OCI-LY7 (cell line): ENCODE data around the gene MXRA8. TPM values are rescaled to one million over a fixed set of nuclear protein-coding genes. Genes with fewer than 3 reads are reported as not detected.
A peak's percentile ranks its signal among the peaks of the same experiment; 100 is the strongest.

ENCODE experiments used
- BruUV-seq: library from RNA; stranded (reverse); fragments of 400-500 nt; replicated peaks from 2 replicates; lab custom pipeline; 2021; lab: Mats Ljungman, UMichigan
- CTCF ChIA-PET: fragments of 300-600 bp; sonication (Branson Sonifier 250); formaldehyde crosslinking; loops from one replicate; lab custom pipeline; 2022; ENCODE audit warnings: antibody characterized with exemption; ENCODE audit not compliant: unreplicated experiment; lab: Charles Lee
- POLR2A ChIA-PET: fragments of 300-600 bp; sonication (Branson Sonifier 250); formaldehyde crosslinking; loops from one replicate; lab custom pipeline; 2022; ENCODE audit warnings: antibody characterized with exemption; lab: Charles Lee
- DNase-seq: peaks from one replicate; pipeline ENCODE4 v3.0.0-alpha.2; 2015; ENCODE audit warnings: low spot score
- H2AFZ ChIP-seq: fragments of 200-600 bp; sonication (generic), shearing (Covaris generic); 2 replicates; pipeline ENCODE4 v1.6.1; 2014; ENCODE audit warnings: mild to moderate bottlenecking, antibody characterized with exemption, low read length, moderate library complexity
- H3K27ac ChIP-seq: fragments of 200-600 bp; sonication (generic); 2 replicates; pipeline ENCODE4 v1.5.1; 2014; ENCODE audit warnings: mixed run types, low read depth, mild to moderate bottlenecking, moderate library complexity, low read length, inconsistent platforms; ENCODE audit not compliant: poor library complexity, severe bottlenecking
- H3K36me3 ChIP-seq: fragments of 200-600 bp; sonication (generic); 2 replicates; pipeline ENCODE4 v1.6.1; 2014; ENCODE audit warnings: mild to moderate bottlenecking, antibody characterized with exemption, low read length, moderate library complexity, mixed read lengths; ENCODE audit not compliant: insufficient read depth
- H3K4me1 ChIP-seq: fragments of 200-600 bp; sonication (generic); 2 replicates; pipeline ENCODE4 v1.5.1; 2014; ENCODE audit warnings: mild to moderate bottlenecking, low read length; ENCODE audit not compliant: insufficient read depth, poor library complexity, severe bottlenecking
- H3K4me2 ChIP-seq: fragments of 200-600 bp; sonication (generic); 2 replicates; pipeline ENCODE4 v1.6.1; 2014; ENCODE audit warnings: mild to moderate bottlenecking, low read length
- H3K4me3 ChIP-seq: fragments of 200-600 bp; sonication (generic); 2 replicates; pipeline ENCODE4 v1.5.1; 2014; ENCODE audit warnings: mild to moderate bottlenecking, low read depth, low read length; ENCODE audit not compliant: poor library complexity, severe bottlenecking
- H3K79me2 ChIP-seq: fragments of 200-600 bp; sonication (generic); 2 replicates; pipeline ENCODE4 v1.6.1; 2016; ENCODE audit warnings: low read depth, mild to moderate bottlenecking, low read length, moderate library complexity, mixed read lengths; ENCODE audit not compliant: insufficient read depth
- H3K9me2 ChIP-seq: fragments of 200-600 bp; sonication (generic); 2 replicates; pipeline ENCODE4 v1.6.1; 2016; ENCODE audit warnings: mild to moderate bottlenecking, low read length, mixed read lengths; ENCODE audit not compliant: insufficient read depth
- H3K9me3 ChIP-seq: fragments of 200-600 bp; sonication (generic); 2 replicates; pipeline ENCODE4 v1.6.1; 2014; ENCODE audit warnings: mild to moderate bottlenecking, mixed run types, low read length, mixed read lengths
- H4K20me1 ChIP-seq: fragments of 200-600 bp; sonication (generic); 2 replicates; pipeline ENCODE4 v1.6.1; 2014; ENCODE audit warnings: mild to moderate bottlenecking, antibody characterized with exemption, low read length, moderate library complexity, mixed read lengths; ENCODE audit not compliant: insufficient read depth
- EZH2phosphoT487 ChIP-seq: fragments of 200-600 bp; sonication (generic); IDR thresholded peaks from 2 replicates; pipeline ENCODE4 v1.6.1; 2018; ENCODE audit warnings: low read depth, borderline replicate concordance, mild to moderate bottlenecking, mixed run types, antibody characterized with exemption, low read length, moderate library complexity, mixed read lengths
- intact Hi-C: fragments of 100-400 bp; cut with micrococcal nuclease; formaldehyde crosslinking; loops from one replicate; pipeline ENCODE4 v1.10.0; 2022; ENCODE audit not compliant: unreplicated experiment
- total RNA-seq, 2 experiments: library from RNA; depleted of rRNA in 1 of 2; stranded (reverse); fragments of >200 nt in 1 of 2; shearing (Covaris generic) in 1 of 2; gene quantifications; 2 replicates each; pipeline ENCODE4 v1.2.3, GENCODE V29; 2014 to 2022
- TF ChIP-seq, protein P1 (sequence below): fragments of 200-600 bp; sonication (generic); conservative IDR thresholded peaks from 2 replicates; pipeline ENCODE4 v1.5.1; 2014; ENCODE audit warnings: mild to moderate bottlenecking, antibody characterized with exemption, low read length, moderate library complexity, mixed read lengths

MXRA8 gene
- total RNA-seq, 2 experiments from 2014 or later: not detected

DNA sequence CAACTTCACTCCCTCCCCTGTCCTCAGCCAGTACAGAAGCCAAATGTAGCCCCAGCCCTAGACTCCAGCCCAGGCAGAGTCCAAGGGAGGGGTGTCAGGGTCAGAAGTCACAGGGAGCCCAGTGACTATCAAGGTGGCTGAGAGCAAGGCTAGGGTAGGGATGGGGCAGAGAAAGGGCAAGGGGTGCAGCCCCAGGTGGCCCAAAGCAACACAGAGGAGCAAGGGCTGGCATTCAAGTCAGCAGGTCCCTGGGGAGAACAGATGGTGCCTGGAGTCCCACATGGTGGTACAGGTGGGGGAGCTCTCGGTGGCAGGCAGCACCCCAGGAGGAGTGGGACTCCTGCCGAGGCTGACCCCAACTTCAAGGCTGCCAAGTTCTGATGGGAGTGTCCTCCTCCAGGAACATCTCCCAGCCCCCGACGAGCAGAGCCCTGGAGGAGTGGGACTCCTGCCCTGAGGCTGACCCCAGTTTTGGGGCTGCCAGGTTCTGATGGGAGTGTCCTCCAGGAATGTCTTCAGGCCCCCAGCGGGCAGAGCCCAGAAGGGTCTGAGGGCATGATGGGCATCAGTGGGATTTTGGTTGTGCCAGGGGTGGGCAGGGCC, 5.5 kb downstream of the MXRA8 start:
- CTCF ChIA-PET: no interaction called here
- BruUV-seq: no TSS peak

DNA sequence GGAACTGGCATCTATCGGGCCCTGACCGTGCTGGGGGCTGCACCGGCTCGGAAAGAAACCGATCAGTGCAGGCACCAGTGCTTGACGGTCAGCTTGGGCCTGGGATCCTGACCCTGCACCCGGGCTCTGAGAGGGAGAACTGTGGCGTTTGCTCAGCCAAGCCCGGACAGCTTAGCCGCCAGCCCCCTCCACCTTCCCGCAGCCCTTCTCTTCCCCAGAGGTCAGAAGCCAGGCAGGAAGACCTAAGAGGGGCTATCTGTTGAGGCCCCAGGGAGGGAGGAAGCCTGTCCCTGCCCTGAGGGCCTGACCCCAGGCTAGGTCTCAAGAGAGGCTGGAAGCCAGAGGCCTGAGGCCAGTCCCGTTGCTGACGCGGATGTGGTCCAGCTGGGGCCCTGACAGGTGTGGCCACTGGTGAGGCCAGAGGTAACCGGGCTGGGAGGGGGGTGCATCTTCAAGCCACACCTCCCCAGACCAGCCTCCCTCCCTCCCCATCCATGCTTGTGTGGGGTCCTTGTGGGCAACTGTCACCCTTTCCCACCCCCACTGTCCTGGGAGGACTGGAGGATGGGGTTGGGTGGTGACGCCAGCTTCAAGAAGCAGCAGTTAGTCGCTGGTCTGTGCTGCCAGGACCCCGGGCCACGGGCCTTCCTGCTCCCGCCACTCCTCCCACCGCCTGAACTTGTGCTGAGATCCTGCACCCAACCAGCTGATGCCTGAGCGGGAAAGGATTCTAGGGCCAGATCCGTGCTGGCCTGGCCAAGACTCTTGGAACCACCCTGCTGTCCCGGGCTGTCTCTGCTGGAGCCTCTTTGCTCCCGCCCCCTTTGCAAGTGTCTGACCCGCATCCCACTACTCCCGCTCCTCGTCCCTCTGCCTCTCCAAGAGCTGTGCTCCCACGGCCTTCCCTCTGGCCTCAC, 6.6 kb downstream of the MXRA8 start:
- Histone ChIP-seq H3K27ac (no peak overlapping the region), H4K20me1 (no peaks in the 10 kb centered on the region), H3K4me2 (peak overlapping the region; percentile 34; the same call in 1 of the 2 replicates), H3K4me1 (peaks cover 31% of the 10 kb centered on the region), H2AFZ (no peak overlapping the region), H3K9me2 (no peaks in the 10 kb centered on the region), H3K79me2 (no peaks in the 10 kb centered on the region), H3K4me3 (no peak overlapping the region), H3K9me3 (no peaks in the 10 kb centered on the region), H3K36me3 (no peaks in the 10 kb centered on the region)
- ChIA-PET POLR2A (no interaction called here), CTCF (no interaction called here)
- BruUV-seq: no TSS peak
- TF ChIP-seq EZH2phosphoT487: no peak
- TF ChIP-seq, protein P1, sequence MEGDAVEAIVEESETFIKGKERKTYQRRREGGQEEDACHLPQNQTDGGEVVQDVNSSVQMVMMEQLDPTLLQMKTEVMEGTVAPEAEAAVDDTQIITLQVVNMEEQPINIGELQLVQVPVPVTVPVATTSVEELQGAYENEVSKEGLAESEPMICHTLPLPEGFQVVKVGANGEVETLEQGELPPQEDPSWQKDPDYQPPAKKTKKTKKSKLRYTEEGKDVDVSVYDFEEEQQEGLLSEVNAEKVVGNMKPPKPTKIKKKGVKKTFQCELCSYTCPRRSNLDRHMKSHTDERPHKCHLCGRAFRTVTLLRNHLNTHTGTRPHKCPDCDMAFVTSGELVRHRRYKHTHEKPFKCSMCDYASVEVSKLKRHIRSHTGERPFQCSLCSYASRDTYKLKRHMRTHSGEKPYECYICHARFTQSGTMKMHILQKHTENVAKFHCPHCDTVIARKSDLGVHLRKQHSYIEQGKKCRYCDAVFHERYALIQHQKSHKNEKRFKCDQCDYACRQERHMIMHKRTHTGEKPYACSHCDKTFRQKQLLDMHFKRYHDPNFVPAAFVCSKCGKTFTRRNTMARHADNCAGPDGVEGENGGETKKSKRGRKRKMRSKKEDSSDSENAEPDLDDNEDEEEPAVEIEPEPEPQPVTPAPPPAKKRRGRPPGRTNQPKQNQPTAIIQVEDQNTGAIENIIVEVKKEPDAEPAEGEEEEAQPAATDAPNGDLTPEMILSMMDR: no peak
- intact Hi-C loops: no loop called here
- no peak for DNase-seq

More for the DNA sequence above, 5.5 kb downstream of the MXRA8 start:
- Histone ChIP-seq H3K27ac (no peak overlapping the region), H3K4me3 (no peak overlapping the region), H3K4me1 (peaks cover 28% of the 10 kb centered on the region), H3K79me2 (no peaks in the 10 kb centered on the region), H3K4me2 (peak overlapping the region; percentile 17; the same call in 1 of the 2 replicates), H3K9me2 (no peaks in the 10 kb centered on the region), H2AFZ (no peak overlapping the region), H3K36me3 (no peaks in the 10 kb centered on the region), H4K20me1 (no peaks in the 10 kb centered on the region), H3K9me3 (no peaks in the 10 kb centered on the region)
- POLR2A ChIA-PET: no interaction called here
- intact Hi-C loops: no loop called here
- DNase-seq: peak; percentile 76
- TF ChIP-seq, protein P1: no peak
- no peak for TF ChIP-seq EZH2phosphoT487
